ENCODE measurements around the gene OSBPL6. TPM values are rescaled to one million over a fixed set of nuclear protein-coding genes. Genes with fewer than 3 reads are reported as not detected.

OSBPL6 gene
- total RNA-seq, 4 donors from 2014 or later = 19.1 to 31.4 (median 21.6) TPM

GRCh38 chr2:178234648-178235047 lies 40.3 kb downstream of the OSBPL6 start:
- WGBS, 2 donors = 53 to 82% methylated on average over 1 of the region's 1 CpG

GRCh38 chr2:178237488-178238153 lies 43.3 kb downstream of the OSBPL6 start:
- intact Hi-C loops (cut with DNase I; ENCODE audit: low total_unique reads) = no loop called here

More at GRCh38 chr2:178234648-178235047, 40.3 kb downstream of the OSBPL6 start:
- intact Hi-C loops (cut with DNase I; ENCODE audit: low total_unique reads) = no loop called here
- TF ChIP-seq CTCF (IDR thresholded peaks at IDR 0.05) (no peak), POLR2A (IDR thresholded peaks at IDR 0.05) (no peak)
- no peak for DNase-seq (ENCODE audit: low spot score in 2 of 2)
- H3K4me3 ChIP-seq (ENCODE audit: low read depth, poor library complexity, severe bottlenecking) = no peak overlapping the region

GRCh38 chr2:178238154-178238521 lies 43.8 kb downstream of the OSBPL6 start:
- DNase-seq (ENCODE audit: low spot score in 2 of 2) = no peak
- H3K4me3 ChIP-seq (ENCODE audit: low read depth, poor library complexity, severe bottlenecking) = no peak overlapping the region
- TF ChIP-seq POLR2A (IDR thresholded peaks at IDR 0.05) (no peak), CTCF (IDR thresholded peaks at IDR 0.05) (no peak)
- intact Hi-C loops (cut with DNase I; ENCODE audit: low total_unique reads) = no loop called here
- 72 to 88% methylated on average over 4 of the region's 4 CpGs for WGBS, 2 donors

More at GRCh38 chr2:178237488-178238153, 43.3 kb downstream of the OSBPL6 start:
- no peak overlapping the region for H3K4me3 ChIP-seq (ENCODE audit: low read depth, poor library complexity, severe bottlenecking)
- 95 to 100% methylated on average over 1 of the region's 1 CpG for WGBS, 2 donors
- TF ChIP-seq POLR2A (IDR thresholded peaks at IDR 0.05) (no peak), CTCF (IDR thresholded peaks at IDR 0.05) (no peak)
- DNase-seq (ENCODE audit: low spot score in 2 of 2) = no peak

GRCh38 chr2:178238750-178239149 lies 44.4 kb downstream of the OSBPL6 start:
- WGBS, 2 donors = 82 to 83% methylated on average over 2 of the region's 2 CpGs
- intact Hi-C loops (cut with DNase I; ENCODE audit: low total_unique reads) = no loop called here

GRCh38 chr2:178241844-178242551 lies 47.7 kb downstream of the OSBPL6 start:
- intact Hi-C loops (cut with DNase I; ENCODE audit: low total_unique reads) = no loop called here
- no peak for TF ChIP-seq POLR2A (IDR thresholded peaks at IDR 0.05)
- no peak for TF ChIP-seq CTCF (IDR thresholded peaks at IDR 0.05)
- DNase-seq (ENCODE audit: low spot score in 2 of 2) = peak in 1 of 2 donors; percentile 61
- WGBS, 2 donors = 28% methylated on average over 5 of the region's 5 CpGs
- no peak overlapping the region for H3K4me3 ChIP-seq (ENCODE audit: low read depth, poor library complexity, severe bottlenecking)

More at GRCh38 chr2:178238750-178239149, 44.4 kb downstream of the OSBPL6 start:
- H3K4me3 ChIP-seq (ENCODE audit: low read depth, poor library complexity, severe bottlenecking) = no peak overlapping the region
- no peak for DNase-seq (ENCODE audit: low spot score in 2 of 2)
- TF ChIP-seq CTCF (IDR thresholded peaks at IDR 0.05) (no peak), POLR2A (IDR thresholded peaks at IDR 0.05) (no peak)

All from lower leg skin (tissue), 4 donors.